ENCODE data around the gene ARID1B. TPM values are rescaled to one million over a fixed set of nuclear protein-coding genes. Genes with fewer than 3 reads are reported as not detected.

Gene ARID1B
- total RNA-seq, 1 experiment from 2014 or later: 91.7 TPM

DNA sequence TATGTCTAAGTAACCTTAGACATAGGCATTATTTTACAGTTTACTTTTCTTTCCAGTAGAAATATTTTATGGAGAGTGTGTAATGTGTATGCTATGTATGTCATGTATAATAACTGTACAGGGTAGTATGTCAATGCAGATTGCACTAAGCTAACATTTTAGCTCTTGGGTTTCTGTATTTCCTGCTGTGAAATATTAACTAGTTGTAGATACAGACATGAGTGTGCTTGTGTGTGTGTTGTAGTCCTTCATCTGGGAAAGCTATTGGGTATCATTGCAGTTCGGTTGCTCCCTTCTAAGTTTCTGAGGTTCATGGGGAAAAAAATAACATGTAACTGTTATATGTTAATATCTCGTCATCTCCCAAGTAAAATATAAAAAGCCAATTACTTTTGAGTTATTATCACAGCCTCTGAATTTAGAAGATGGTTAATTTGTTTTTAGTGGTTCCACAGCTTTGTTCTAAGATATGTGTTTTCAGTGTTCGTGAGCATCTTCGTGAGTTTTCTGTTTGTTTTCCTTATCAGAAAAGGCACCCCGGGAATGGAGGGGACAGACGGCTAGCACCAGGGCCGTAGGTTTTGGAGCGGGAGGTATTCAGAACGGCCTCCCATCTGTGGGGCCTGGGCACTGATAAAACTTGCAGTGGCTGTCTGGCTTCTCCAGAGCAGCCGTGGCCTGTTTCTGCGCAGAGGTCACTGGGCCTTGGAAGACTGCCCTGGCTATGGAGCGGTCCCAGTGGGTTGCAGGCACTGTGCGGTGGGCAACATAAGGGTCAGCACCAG lies 215.0 kb downstream of the ARID1B start:
- H3K36me3 ChIP-seq (ENCODE audit: control insufficient read depth, insufficient read depth, low read length): no peaks in the 10 kb centered on the region
- H3K27ac ChIP-seq (ENCODE audit: low read length): no peak overlapping the region
- CTCF ChIA-PET: no interaction called here
- intact Hi-C loops (cut with micrococcal nuclease; ENCODE audit: unreplicated experiment): no loop called here
- POLR2A ChIA-PET: interaction anchor here (0.6 kb wide), 2 partner anchors 20 to 326 kb away, joined by 5 to 9 read pairs; no protein-coding TSS in a partner anchor
- ATAC-seq: peak; percentile 41; the same call in 1 of the 2 replicates
- peaks cover 27% of the 10 kb centered on the region for H3K4me1 ChIP-seq (ENCODE audit: control insufficient read depth, insufficient read depth, low read length)
- TF ChIP-seq TCF7L2 (IDR thresholded peaks at IDR 0.05; ENCODE audit: low read depth, low read length): no peak
- no peak for TF ChIP-seq POLR2AphosphoS5 (IDR thresholded peaks at IDR 0.05; ENCODE audit: low read depth, low read length)
- TF ChIP-seq, protein P1, sequence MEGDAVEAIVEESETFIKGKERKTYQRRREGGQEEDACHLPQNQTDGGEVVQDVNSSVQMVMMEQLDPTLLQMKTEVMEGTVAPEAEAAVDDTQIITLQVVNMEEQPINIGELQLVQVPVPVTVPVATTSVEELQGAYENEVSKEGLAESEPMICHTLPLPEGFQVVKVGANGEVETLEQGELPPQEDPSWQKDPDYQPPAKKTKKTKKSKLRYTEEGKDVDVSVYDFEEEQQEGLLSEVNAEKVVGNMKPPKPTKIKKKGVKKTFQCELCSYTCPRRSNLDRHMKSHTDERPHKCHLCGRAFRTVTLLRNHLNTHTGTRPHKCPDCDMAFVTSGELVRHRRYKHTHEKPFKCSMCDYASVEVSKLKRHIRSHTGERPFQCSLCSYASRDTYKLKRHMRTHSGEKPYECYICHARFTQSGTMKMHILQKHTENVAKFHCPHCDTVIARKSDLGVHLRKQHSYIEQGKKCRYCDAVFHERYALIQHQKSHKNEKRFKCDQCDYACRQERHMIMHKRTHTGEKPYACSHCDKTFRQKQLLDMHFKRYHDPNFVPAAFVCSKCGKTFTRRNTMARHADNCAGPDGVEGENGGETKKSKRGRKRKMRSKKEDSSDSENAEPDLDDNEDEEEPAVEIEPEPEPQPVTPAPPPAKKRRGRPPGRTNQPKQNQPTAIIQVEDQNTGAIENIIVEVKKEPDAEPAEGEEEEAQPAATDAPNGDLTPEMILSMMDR (IDR thresholded peaks at IDR 0.05): no peak
- TF ChIP-seq, protein P2, sequence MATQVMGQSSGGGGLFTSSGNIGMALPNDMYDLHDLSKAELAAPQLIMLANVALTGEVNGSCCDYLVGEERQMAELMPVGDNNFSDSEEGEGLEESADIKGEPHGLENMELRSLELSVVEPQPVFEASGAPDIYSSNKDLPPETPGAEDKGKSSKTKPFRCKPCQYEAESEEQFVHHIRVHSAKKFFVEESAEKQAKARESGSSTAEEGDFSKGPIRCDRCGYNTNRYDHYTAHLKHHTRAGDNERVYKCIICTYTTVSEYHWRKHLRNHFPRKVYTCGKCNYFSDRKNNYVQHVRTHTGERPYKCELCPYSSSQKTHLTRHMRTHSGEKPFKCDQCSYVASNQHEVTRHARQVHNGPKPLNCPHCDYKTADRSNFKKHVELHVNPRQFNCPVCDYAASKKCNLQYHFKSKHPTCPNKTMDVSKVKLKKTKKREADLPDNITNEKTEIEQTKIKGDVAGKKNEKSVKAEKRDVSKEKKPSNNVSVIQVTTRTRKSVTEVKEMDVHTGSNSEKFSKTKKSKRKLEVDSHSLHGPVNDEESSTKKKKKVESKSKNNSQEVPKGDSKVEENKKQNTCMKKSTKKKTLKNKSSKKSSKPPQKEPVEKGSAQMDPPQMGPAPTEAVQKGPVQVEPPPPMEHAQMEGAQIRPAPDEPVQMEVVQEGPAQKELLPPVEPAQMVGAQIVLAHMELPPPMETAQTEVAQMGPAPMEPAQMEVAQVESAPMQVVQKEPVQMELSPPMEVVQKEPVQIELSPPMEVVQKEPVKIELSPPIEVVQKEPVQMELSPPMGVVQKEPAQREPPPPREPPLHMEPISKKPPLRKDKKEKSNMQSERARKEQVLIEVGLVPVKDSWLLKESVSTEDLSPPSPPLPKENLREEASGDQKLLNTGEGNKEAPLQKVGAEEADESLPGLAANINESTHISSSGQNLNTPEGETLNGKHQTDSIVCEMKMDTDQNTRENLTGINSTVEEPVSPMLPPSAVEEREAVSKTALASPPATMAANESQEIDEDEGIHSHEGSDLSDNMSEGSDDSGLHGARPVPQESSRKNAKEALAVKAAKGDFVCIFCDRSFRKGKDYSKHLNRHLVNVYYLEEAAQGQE (IDR thresholded peaks at IDR 0.05; ENCODE audit: insufficient read depth in 1 of 2, low read depth in 2 of 2, low read length in 1 of 2): no peak
- no peak for TF ChIP-seq SIN3A (IDR thresholded peaks at IDR 0.05; ENCODE audit: borderline replicate concordance, insufficient read depth, low read depth, low read length)
- H3K4me3 ChIP-seq (ENCODE audit: low read depth in 2 of 2, low read length in 2 of 2): no peak overlapping the region
- no peaks in the 10 kb centered on the region for H3K9me3 ChIP-seq (ENCODE audit: control insufficient read depth, insufficient read depth, low read depth, low read length)
- DNase-seq (ENCODE audit: low read depth, low spot score): no peak
- BruUV-seq (replicated peaks): no TSS peak
- H3K27me3 ChIP-seq (ENCODE audit: control insufficient read depth, insufficient read depth, low read length): no peaks in the 10 kb centered on the region
- in situ Hi-C loops (cut with HindIII; ENCODE audit: low pct_unique_long_range_greater_than_20kb, low sequenced_read_pairs): no loop called here

DNA sequence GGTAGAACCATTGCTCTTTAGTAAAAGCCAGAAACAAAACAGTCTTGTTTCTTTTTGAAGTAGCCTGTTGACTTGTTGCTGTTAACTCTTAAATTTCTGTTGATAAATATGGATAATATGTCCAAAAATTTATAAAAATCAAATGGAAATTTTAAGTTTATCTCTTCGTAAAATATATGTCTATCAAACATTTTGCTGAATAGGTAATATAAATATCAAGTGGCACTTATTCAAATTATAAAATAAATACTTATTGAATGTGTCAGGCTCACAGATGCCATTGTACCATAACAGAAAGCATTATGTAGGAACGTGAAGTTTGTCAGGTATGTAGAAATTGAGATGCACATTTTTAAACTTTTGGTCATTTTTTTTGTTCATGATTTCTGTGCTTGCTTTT lies 216.5 kb downstream of the ARID1B start:
- no TSS peak for BruUV-seq (replicated peaks)
- H3K27ac ChIP-seq (ENCODE audit: low read length): 0 out of 2 replicates have a peak overlapping the region, but pooled peaks have one; percentile 25
- no peaks in the 10 kb centered on the region for H3K9me3 ChIP-seq (ENCODE audit: control insufficient read depth, insufficient read depth, low read depth, low read length)
- no peaks in the 10 kb centered on the region for H3K36me3 ChIP-seq (ENCODE audit: control insufficient read depth, insufficient read depth, low read length)
- TF ChIP-seq TCF7L2 (IDR thresholded peaks at IDR 0.05; ENCODE audit: low read depth, low read length): no peak
- TF ChIP-seq, protein P2 (IDR thresholded peaks at IDR 0.05; ENCODE audit: insufficient read depth in 1 of 2, low read depth in 2 of 2, low read length in 1 of 2): no peak
- TF ChIP-seq, protein P1 (IDR thresholded peaks at IDR 0.05): no peak
- no peak for TF ChIP-seq POLR2AphosphoS5 (IDR thresholded peaks at IDR 0.05; ENCODE audit: low read depth, low read length)
- TF ChIP-seq SIN3A (IDR thresholded peaks at IDR 0.05; ENCODE audit: borderline replicate concordance, insufficient read depth, low read depth, low read length): no peak
- POLR2A ChIA-PET: no interaction called here
- H3K4me3 ChIP-seq (ENCODE audit: low read depth in 2 of 2, low read length in 2 of 2): no peak overlapping the region
- no peak for ATAC-seq
- in situ Hi-C loops (cut with HindIII; ENCODE audit: low pct_unique_long_range_greater_than_20kb, low sequenced_read_pairs): no loop called here
- no peak for DNase-seq (ENCODE audit: low read depth, low spot score)
- peaks cover 18% of the 10 kb centered on the region for H3K4me1 ChIP-seq (ENCODE audit: control insufficient read depth, insufficient read depth, low read length)
- intact Hi-C loops (cut with micrococcal nuclease; ENCODE audit: unreplicated experiment): no loop called here
- no peaks in the 10 kb centered on the region for H3K27me3 ChIP-seq (ENCODE audit: control insufficient read depth, insufficient read depth, low read length)
- CTCF ChIA-PET: no interaction called here
